HPDE6-E6E7 (cell line): ENCODE results near the gene LILRB5.
"Not testable (repeated sequence)": the region's sequence is repeated elsewhere in the genome, so short reads cannot be mapped to it uniquely, and the experiment has no call there.

ENCODE experiments used
- DNase-seq: peaks from one replicate; pipeline ENCODE4 v3.0.0; 2011; ENCODE audit warnings: missing footprints; ENCODE audit errors: extremely low spot score

LILRB5 gene

DNA sequence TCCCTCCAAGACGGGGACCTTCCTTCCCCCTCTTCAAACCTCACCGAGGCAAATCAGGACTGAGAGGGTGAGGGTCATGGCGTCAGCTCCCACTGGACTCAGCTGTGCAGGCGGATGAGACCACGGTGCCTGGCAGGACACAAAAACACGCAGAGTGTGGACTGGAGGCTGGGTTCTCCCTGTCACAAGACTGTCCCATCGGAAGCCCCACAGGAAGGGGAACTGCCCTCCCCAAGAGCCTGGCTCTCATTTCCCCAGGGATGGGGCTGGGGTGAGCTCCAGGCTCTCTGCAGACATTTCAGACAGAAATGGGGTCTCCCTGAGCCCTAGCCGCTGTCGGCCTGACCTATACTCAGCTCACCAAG is at the start of gene LILRB5:
Gene LILRB5, minus strand, starts transcription at position 158 of the 365 bp plus-strand sequence. Its CDS starts 80 bp downstream, at position 78.
- DNase-seq: no peak

DNA sequence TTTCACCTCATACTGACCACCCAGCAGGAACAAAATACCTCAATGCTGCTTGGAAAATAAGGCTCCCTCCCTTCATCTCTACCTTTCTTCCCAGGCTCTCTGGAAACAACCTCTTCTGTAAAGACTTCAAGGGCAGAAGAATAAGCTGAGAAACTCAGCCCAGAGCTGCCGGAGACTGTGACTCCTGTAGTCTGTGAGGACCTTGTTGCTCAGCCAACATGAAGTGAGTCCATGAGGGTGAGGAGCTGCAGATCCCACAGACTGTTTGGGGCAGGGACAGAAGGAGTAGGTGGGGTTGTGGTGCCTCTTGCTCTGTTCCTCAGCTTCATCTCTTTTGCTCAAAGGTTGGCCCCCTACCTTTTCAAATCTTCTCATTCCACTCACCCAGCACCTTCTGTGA is 48.1 kb upstream of the LILRB5 start:
- no peak for DNase-seq

DNA sequence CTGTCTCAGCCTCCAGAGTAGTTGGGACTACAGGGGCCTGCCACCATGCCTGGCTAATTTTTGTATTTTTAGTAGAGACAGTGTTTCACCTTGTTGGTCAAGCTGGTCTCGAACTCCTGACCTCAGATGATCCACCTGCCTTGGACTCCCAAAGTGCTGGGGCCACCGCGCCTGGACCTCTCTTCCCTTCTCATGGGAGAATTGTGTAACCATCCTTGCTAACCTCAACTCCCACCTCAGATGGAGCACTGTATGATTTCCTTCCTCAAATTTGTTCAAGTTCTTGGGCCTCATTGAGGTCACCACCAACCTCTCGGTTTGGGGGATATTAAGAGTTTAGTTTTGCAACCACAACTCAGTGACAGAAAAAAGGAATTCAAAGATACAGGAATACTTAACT is 45.2 kb upstream of the LILRB5 start:
- DNase-seq: no peak

DNA sequence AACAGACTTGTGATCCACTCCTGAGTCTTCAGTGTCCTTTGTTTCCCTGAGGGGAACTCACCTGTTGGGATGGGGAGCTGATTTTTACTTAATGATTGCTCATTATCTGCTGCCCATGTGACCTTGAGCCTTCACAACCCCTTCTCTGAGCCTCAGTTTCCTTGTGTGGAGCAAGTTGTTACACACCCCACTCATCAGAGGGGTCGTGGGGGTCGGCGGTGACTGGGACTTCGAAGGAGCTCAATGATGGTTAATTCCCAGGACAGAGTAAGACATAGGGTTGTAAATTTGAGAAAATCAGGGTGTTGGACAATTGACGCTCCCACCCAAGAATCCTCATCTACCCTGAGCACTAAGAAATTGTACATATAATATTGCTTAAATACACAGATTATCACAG is 42.4 kb upstream of the LILRB5 start:
- DNase-seq: no peak

DNA sequence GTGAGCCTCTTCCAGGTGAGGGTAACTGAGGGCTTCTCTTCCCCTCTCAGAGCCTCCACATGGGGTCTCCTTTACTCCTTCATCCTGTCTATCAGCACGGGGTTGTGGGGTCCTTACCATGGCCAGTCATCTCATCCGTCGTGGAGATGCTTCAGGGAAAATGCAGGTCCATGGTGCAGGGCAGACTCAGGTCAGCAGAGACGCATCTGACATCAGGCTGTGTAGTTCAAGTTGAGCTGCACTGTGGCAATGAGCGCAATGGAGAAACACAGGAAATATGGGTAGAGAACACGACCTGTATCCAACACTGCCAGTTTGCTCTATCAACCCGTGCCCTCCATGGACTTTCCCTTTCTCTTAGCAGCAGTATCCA is 42.0 kb upstream of the LILRB5 start:
- DNase-seq: no peak

DNA sequence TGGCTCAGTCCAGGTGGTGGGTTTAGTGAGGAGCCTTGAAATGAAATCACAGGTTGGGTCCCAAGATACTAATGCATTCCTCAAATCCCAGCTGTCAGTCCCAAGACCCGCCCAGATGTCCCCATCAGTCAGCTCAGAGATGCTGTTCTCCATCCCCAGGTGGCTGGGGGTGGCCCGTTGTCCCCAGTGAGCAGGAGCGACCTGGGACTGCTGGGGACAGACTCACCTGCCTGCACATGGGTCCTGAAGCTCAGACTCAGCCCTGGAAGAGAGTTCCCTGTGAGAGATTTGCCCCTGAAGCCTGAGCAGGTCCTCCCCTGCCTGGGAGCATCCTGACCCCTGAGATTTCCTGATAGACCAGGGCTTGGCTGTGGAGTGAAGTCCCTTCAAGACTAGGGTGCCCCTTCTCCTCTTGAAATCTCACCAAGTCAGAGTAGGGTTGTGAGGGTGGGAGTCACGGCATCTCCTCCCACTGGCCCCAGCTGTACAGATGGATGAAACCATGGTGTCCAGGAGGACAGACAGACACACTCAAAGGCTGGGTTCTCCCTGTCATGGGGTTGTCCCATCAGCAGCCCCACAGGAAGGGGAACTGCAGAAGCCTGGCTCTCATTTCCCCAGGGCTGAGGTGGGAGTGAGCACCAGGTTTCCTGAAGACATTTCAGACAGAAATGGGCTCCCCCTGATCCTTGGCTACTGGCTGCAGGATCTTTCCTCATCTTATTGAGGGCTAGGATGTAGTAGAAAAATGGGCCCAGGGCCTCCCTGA is 41.5 kb upstream of the LILRB5 start:
- DNase-seq: no peak

DNA sequence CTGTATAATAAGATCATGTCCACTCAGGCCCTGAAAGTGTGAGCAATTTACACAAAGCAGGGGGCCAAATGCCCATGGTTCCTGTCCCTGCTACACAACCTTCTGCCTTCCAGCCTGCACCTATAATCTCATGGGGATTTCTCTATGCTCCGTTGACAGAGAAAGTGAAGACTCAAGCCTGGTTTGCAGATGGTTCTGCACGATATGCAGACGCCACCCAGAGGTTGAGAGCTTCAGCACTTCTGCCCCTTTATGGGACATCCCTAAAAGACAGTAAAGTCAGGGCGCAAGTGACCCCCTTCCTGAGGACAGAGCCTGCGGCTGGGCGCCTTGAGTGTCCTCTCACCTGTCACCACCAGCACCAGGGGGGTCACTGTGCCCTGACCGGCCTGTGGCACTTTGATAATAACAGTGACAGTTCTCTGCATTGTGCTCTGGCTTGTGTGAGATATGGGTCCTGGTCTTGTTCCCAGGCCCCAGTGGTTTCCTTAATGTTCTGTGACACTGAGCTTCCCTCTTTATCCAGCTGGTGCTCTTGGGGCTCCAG is 40.8 kb upstream of the LILRB5 start:
- DNase-seq: no peak

DNA sequence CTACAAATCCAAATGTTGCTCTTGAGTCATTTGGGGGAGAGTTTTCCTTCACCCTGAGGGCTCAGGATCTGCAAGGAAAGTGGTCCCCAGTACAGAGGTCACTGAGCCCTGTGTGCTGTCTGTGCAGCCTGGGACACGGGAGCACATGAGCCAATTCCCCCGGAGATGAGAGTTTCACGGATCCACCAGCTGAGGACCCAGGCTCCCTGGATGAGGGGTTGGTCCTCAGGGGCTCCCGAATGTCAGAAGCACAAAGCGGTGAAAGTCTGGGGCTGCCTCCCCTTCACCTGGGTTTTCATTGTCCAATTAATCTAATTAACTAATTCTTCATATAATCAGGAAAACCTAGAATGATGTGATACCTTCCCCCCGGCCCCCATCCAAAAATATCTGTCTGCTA is 37.5 kb upstream of the LILRB5 start:
- no peak for DNase-seq

DNA sequence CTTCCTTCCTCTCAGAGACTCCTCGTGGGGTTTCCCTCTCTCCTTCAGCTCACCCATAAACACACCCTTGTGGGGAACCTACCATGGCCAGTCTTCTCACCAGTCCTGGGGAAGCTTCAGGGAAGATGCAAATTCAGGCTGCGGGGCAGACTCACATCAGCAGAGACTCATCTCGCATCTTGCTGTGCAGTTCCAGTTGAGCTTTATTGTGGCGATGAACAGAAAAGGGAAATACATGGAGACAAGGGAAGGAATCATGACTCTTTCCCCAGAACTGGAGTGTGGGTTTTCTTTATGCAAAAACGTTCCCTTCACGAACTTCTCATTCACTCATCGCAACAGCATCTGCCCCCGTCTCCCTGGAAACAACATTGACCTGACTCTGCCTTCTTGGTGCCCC is 32.1 kb upstream of the LILRB5 start:
- not testable (repeated sequence) for DNase-seq

DNA sequence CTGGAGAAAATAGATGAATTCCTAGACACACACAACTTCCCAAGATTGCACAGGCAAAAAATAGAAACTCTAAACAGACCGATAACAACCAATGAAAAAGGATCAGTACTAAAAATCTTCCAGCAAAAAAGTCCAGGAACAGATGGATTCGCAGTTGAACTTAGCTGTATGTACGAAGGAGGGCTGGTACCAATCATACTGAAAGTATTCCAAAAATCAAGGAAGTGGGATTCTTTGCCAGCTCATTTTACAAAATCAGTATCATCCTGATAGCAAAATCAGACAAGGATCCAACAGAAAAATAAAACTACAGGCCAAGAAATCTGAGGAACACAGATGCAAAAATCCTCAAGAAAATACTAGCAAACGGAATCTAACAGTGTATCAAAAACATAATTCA is 30.4 kb upstream of the LILRB5 start:
- DNase-seq: no peak

DNA sequence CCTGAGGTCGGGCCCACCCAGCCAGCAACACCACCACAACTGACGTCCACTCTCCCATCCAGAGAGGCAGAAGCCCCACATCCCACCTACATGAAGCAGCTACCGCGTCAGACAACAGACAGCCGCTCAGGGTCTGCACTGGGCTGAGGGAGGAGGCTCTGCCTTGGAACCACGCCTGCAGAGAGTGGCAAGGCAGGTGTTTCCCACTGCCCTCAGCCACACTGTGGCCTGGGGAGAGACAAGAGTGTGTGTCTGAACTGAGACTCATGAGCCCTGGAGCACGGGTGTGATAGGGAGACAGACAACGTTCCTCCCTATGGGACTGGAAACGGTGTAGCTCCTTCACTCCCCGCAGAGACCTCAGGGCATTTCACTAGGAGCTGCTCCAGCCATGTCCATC is 29.2 kb upstream of the LILRB5 start:
- not testable (repeated sequence) for DNase-seq

DNA sequence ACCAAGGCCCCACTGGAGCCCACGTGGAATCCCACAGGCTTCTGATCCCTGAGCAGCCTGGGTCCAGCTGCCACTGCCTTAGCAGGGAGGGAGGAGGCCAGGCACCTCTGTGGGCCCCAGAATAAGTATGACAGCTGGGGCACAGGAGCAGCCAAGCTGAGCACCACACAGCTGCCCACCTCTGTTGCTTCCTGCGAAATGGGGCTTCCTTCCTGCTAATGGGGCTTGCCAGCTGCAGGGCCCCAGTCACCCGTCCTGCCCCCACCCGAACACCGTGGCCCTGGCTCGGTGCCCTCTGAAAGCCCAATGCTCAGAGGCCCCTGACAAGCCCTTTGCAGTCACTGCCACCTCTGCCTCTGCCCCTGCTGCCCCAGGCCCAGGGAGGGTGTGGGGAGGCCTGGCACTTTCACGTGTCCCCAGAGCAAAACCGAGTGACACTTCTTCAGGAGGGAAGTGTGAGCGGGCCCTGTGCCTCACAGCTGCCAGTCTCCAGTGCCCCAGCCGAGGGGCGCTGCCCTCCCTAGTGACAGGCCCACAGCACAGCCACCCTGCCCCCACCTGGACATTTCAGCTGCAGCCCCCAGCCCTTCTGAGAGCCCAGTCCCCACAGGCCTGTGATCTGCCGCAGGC is 28.5 kb upstream of the LILRB5 start:
- DNase-seq: not testable (repeated sequence)

DNA sequence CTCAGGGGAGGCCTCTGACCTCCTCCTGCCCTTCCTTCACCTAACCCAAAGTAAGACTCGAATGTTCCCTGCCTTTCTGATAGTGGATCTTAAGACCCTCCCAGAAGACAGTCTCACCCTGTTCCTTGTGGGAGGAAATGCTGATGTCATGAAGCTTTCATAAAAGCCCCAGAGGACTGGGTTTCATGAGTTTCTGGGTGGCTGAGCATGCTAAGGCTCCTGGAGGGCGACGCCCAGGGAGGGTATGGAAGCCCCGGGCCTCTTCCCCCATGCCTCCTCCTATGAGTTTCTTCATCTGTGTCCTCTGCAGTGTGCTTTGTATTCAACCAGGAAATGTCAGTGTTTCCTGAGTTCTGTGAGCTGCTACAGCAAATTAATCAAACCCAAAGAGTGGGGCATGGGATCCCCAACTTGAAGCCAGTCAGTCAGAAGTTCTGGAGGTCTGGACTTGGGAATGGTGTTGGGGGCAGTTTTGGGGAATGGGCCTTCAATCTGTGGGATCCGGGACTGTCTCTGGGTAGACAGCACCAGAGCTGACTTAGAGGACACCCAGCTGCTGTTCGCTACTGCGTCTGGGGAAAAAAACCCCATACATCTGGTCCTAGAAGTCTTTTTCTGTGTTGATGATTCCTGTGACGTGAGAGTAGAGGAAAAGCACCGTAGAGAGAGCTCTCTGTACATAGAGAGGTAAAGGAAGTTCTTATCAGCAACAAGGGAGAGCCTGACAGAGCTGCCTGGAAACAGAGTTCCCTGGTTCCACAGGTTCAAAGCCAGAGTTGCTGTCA is 25.8 kb upstream of the LILRB5 start:
- no peak for DNase-seq

DNA sequence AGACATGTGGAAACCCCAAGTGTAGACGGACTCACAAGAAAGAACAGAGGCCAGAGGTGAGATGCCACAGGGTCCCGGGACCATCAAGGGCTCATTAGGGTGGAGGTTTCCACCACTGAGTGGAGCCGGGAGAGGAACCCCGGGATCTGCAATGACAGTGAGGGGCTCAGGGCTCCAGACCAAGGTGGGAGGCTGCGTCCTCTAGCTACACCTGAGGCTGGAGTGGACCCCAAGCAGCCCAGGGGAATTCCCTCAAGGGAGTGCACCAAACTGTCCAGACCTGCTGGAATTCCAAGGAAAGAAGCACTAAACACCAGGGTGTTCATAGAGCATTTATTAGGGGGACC is 24.6 kb upstream of the LILRB5 start:
- not testable (repeated sequence) for DNase-seq

DNA sequence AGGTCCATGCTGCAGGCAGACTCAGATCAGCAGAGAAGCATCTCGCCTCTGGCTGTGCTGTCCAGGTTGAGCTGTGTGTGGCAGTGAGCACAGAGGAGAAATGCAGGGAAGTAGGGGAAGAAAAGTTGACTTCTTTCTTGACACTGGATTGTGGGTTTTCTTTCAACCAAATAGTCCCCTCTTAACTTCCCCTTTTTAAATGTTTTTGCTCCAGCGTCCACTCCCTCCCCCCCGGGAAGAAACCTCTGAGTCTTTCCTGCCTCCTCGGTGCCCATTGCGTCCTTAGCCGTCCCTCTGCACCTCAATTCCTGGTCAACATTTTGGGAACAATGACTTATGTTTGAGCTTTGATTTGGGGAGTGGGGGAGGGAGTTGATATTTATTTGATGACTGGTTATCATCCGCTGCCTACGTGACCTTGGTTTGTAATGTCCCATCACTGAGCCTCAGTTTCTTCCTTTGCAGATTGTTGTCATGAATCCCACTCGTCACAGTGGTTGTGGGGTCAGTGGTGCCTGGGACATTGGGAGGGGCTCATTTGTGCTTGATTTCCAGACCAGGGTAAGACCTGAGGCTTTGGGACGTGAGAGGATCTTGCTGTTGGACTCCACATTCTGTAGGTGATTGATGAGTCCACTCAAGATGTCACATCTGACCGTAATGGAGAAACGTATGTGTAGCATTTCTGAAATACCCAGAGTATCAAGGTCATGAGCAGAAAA is 24.1 kb upstream of the LILRB5 start, which contains the start of gene LILRB2:
Gene LILRB2, minus strand, starts transcription at position 104 of the 722 bp plus-strand sequence. CDS start 614 bp downstream, outside the sequence.
- no peak for DNase-seq

DNA sequence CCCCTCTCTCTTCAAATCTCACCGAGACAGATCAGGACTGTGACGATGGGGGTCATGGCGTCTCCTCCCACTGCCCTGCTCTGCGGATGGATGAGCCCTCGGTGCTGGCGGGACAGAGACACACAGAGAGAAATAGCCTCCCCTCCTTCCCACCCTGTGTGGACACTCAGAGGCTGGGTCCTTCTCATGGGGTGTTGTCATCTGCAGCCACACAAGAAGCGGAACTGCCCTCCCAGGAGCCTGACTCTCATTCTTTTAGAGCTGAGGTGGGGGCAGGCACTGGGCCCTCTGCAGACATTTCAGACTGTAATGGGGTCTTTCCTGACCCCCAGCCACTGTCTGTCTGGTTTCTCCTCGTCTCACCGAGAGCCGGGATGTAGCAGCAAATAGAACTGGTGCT is 23.4 kb upstream of the LILRB5 start:
- DNase-seq: not testable (repeated sequence)

DNA sequence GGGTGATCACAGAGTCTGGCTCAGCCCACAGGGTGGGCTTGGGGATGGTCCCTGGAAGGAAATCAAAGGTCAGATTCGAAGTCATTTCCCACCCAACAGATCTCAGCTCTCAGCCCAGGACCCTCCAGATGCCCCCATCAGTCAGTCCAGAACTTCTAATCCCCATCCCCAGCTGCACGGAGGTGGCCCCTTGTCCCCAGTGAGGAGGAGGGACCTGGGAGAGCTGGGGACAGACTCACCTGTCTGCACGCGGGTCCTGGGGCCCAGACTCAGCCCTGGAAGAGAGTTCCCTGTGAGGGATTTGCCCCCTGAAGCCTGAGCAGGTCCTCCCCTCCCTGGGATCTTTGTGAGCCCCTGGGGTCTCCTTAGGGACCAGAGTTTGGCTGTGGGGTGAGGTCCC is 23.0 kb upstream of the LILRB5 start:
- DNase-seq: not testable (repeated sequence)

DNA sequence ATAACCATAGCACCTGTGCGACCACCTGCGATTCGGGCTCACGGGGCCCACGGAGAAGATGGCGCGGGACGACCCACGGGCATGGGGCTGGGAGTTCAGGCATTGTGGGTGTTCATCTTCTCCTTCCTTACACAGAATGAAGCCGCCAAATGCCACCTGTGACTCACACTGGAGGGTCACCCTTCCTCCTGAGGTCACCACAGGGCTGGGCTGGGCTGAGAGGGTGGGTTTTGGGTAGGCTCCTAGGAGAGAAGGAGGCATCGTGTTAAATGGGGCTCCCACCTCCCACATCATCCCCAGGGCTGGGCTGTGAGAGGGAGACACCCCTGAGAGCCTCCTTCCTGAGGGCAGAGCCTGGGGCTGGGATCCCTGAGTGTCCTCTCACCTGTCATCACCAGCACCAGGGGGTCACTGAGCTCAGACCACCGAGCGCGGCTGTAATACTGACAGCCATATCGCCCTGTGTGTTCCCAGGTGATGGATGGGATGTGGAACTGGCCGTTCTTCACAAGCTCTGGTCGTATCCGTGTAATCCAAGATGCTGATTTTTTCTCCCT is 22.4 kb upstream of the LILRB5 start:
- no peak for DNase-seq

DNA sequence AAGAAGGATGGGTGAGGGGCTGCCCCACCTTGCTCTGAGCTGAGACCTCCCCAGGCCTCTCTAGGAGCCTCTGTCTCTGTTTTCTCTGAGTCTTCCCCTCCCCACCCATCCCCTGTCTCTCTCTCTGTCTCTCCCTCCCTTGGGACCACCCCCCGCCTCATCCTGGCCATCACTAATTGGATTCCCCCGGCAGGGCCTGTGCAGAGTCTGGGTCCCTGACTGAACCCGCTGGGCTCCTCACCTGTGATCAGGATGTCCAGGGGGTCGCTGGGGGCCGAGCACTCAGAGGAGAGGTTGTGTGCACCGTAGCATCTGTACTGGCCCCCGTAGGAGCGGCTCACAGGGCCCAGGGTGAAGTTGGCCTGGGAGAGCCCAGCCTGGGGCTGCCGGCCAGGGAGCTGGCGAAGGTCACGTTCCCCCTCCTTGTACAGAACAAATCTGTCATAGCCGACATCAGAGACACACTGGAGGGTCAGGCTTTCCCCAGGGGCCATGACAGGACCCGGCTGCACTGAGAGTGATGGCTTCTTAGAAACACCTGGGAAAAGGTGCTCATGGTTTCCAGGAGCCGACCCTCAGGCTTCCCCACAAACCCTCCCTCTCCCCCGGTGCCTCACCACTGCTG is 21.6 kb upstream of the LILRB5 start:
- not testable (repeated sequence) for DNase-seq

DNA sequence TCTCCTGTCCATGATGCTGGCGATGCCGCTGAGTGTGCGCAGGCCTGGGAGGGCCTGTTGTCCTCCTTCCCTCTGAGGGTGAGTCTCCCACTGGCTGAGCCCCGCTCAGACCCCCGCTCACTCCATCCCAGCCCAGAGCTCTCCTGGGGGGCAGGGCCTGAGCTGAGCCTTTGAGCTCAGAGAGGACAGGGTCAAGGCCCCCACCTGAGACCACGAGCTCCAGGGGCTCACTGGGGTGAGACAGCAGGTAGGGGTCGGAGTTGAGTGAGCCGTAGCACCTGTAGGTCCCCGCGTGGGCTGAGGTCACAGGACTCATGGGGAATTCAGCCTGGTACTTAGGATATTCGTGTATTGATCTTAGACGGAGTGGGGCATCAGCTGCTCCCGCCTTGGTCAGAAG is 21.0 kb upstream of the LILRB5 start:
- DNase-seq: not testable (repeated sequence)

DNA sequence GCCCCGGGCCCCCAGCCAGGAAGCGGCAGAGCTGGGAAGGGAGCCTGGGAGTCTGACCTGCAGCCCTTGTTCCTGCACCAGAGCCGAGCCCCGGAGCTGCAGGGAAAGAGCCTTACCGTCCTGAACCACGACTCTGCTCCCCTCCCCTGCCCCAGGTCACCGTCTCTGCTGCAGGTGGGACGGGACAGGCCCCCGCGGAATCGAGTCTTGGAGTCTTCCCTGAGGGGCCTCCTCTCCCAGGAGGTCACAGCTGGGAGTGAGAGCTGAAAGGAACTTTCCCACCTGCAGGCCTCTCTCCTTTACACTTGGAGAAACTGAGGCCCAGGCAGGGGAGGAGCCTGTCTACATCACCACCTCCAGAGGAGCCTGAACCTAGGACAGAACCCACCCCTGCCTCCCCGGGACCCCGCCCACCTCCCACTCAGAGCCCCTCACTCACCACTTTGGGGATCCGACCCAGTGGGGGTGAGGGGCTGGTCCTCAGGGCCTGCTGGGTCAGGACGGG is 20.1 kb upstream of the LILRB5 start:
- not testable (repeated sequence) for DNase-seq
